ENCODE results near the gene HHIPL1. TPM values are rescaled to one million over a fixed set of nuclear protein-coding genes. Genes with fewer than 3 reads are reported as not detected.

HHIPL1 gene
- total and polyA plus RNA-seq, 2 donors (not counting 3 experiments of a cell fraction or from before 2014, with no cell fraction given), result 1.3 to 2.1 TPM

GRCh38 chr14:99679111-99679510 lies 34.2 kb downstream of the HHIPL1 start:
- CTCF ChIA-PET, result interaction anchor here (1.1 kb wide), 1 partner anchor 9 kb away, joined by 5 read pairs; no protein-coding TSS in a partner anchor
- Histone ChIP-seq H4K20me1 (replicated peaks; ENCODE audit: control insufficient read depth, extremely low read depth, insufficient read depth, low read length) (no peaks in the 10 kb centered on the region), H3K27ac (ENCODE audit: insufficient read depth, low read depth, low read length) (no peak overlapping the region), H3K9me3 (replicated peaks; ENCODE audit: control insufficient read depth, insufficient read depth, low read length) (no peaks in the 10 kb centered on the region), H3K79me2 (ENCODE audit: control insufficient read depth, insufficient read depth, low read length) (no peaks in the 10 kb centered on the region), H3K4me1 (ENCODE audit: control insufficient read depth, extremely low read depth, insufficient read depth, low read length) (peaks cover 8% of the 10 kb centered on the region), H3K27me3 (ENCODE audit: control insufficient read depth in 2 of 2, insufficient read depth in 2 of 2, low read length in 2 of 2) (peaks cover 10 to 15% of the 10 kb centered on the region in 2 experiments), H3K9ac (replicated peaks; ENCODE audit: extremely low read depth, insufficient read depth, low read length) (no peak overlapping the region), H3K9me1 (replicated peaks; ENCODE audit: control insufficient read depth, extremely low read depth, insufficient read depth, low read length) (no peaks in the 10 kb centered on the region), H3K36me3 (ENCODE audit: control insufficient read depth in 2 of 2, extremely low read depth in 1 of 2, insufficient read depth in 2 of 2, low read length in 2 of 2) (no peaks in the 10 kb centered on the region), H3K4me2 (ENCODE audit: insufficient read depth, low read length) (no peak overlapping the region), H2AFZ (ENCODE audit: low read depth, low read length) (no peak overlapping the region), H3K4me3 (replicated peaks in 1 of 3; ENCODE audit: insufficient read depth in 1 of 3, low read depth in 1 of 3, low read length in 3 of 3) (no peak overlapping the region)
- FAIRE-seq (no peak), DNase-seq (ENCODE audit: low read depth, low spot score) (no peak)
- POLR2A ChIA-PET, result no interaction called here
- intact Hi-C loops (cut with micrococcal nuclease) (no loop called here), dilution Hi-C loops (cut with MboI; ENCODE audit: extremely low pct_ligation_motif_present, low sequenced_read_pairs) (no loop called here)
- TF ChIP-seq, protein P1, sequence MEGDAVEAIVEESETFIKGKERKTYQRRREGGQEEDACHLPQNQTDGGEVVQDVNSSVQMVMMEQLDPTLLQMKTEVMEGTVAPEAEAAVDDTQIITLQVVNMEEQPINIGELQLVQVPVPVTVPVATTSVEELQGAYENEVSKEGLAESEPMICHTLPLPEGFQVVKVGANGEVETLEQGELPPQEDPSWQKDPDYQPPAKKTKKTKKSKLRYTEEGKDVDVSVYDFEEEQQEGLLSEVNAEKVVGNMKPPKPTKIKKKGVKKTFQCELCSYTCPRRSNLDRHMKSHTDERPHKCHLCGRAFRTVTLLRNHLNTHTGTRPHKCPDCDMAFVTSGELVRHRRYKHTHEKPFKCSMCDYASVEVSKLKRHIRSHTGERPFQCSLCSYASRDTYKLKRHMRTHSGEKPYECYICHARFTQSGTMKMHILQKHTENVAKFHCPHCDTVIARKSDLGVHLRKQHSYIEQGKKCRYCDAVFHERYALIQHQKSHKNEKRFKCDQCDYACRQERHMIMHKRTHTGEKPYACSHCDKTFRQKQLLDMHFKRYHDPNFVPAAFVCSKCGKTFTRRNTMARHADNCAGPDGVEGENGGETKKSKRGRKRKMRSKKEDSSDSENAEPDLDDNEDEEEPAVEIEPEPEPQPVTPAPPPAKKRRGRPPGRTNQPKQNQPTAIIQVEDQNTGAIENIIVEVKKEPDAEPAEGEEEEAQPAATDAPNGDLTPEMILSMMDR (IDR thresholded peaks at IDR 0.05; ENCODE audit: extremely low read depth in 1 of 2, insufficient read depth in 1 of 2, low read depth in 1 of 2, low read length in 2 of 2), result no peak
- no peak for TF ChIP-seq MAX (IDR thresholded peaks at IDR 0.05; ENCODE audit: insufficient read depth, insufficient read length)
- no peak for TF ChIP-seq MYC (IDR thresholded peaks at IDR 0.05; ENCODE audit: low read depth, low read length)
- no peak for TF ChIP-seq JUN (IDR thresholded peaks at IDR 0.05; ENCODE audit: borderline replicate concordance, insufficient read depth, insufficient read length, low read depth)
- TF ChIP-seq FOS (IDR thresholded peaks at IDR 0.05; ENCODE audit: borderline replicate concordance, insufficient read depth, low read length), result no peak
- TF ChIP-seq EZH2 (IDR thresholded peaks at IDR 0.05; ENCODE audit: borderline replicate concordance, low read depth, low read length, severe bottlenecking), result no peak
- TF ChIP-seq POLR2A (IDR thresholded peaks at IDR 0.05; ENCODE audit: low read depth, low read length), result no peak
- no peak for TF ChIP-seq GATA2 (IDR thresholded peaks at IDR 0.05; ENCODE audit: insufficient read depth, insufficient read length, low read depth, low read length)
- no peak for TF ChIP-seq POLR2AphosphoS5 (IDR thresholded peaks at IDR 0.05; ENCODE audit: insufficient read depth, low read depth, low read length)
- no TSS peak for BruUV-seq (replicated peaks)

Data from endothelial cell of umbilical vein (primary cell).